NCI-H82 (cell line): ENCODE measurements around the gene SEMA3C.

ENCODE experiments used
- DNase-seq: peaks from one replicate; lab custom pipeline; 2025; lab: John Stamatoyannopoulos, UW

Gene SEMA3C

DNA sequence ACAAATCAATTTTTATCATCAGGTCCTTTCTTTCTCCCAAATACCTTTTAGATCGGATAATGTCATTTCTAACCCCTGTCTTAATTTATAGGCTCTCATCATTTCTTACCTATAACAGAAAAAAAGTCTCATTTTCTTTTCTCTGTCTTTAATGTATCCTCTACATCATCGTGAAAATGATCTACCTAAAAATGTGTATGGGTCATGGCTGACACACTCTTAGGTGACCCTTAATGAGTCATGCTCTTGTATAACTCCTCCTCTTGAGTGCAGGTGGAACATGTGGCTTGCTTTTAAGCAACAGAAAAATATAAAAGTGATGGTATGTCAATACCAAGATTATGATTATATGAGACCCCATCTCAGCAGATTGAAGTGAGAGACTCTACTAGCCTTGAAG, 139.4 kb downstream of the SEMA3C start:
- no peak for DNase-seq

DNA sequence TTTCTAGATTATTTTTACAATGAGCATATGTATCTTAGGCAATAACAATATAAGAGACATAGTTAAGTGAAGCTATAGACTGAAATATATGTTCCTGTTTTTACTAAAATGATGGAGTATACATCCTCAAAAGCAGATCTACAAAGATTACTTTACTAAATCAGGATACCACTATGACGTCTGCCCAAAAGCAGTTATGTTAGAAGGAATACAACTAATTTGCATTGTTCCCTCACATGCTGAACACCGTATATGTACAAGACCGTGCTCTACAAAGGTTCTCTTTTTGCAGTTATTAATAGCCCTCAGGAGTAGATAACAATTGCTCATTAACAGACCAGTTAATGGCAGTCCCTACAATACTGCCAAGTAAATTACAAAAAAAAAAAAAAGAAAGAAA, 143.0 kb downstream of the SEMA3C start:
- DNase-seq: no peak

DNA sequence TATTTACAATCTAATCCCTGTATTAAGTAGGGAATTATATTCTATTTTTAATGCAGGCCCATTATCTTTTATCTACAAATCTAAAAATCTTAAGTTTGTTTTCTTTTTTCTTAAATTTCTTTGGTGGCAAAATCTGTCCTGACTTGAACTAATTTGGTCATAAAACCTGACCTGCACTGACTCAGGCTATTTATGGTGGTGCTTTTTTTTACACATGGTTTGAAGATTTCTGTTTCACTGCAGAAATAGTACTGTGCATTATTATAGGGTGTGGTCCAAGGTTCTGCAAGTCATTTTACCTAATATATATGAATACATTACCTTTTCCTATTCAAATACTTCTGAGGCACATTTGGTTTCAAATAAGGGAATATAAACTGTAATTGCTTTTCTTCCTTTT, 143.4 kb downstream of the SEMA3C start:
- no peak for DNase-seq

DNA sequence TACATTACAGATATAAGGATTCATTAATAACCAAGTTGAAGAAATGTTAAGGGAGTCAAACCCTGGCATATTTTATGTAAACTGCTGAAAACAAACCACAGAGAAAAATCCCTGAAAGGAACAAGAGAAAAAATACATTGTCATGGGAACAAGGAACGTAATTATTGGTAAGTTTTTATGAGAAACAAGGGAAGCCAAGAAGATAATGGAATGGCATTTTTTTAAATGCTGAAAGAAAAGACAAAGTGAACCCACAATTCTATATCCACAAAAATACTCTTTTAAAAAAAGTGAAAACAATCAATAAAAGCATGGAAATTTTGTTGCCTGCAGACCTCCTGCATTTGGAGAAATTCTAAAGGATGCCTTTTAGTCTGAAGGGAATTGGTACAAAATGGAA, 144.0 kb downstream of the SEMA3C start:
- no peak for DNase-seq

DNA sequence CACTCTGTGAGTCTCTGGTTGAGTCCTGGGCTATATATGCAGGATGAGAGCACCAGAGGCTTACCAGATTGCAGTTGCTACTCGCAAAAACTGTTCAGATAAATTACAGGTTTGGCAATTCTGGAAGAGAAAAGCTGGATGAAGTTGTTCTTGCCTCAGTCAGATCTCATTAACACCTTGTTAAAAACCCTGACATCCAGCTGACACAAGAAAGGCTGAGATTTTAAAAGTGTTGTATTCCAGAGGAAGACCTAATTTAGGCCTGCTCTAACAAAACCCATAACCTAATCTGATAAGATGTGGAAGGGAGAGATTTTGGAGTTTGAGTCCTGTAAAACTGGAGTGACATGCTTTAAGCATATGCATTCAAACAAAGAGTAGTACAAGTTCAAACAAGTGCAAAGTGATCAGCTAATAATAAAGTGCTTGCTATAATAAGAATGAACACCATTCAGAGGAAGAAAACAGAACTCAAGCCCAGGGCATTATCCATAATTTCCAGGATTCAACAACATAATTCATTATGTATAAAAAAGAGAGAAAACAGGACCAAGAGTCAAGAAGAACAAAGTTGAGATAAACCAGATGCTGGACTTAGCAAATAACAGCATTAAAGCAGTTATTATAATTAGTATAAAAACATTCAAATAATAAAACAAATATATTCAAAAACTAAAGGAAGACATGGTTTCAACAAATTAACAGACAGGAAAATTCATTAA, 144.9 kb downstream of the SEMA3C start:
- DNase-seq: no peak

DNA sequence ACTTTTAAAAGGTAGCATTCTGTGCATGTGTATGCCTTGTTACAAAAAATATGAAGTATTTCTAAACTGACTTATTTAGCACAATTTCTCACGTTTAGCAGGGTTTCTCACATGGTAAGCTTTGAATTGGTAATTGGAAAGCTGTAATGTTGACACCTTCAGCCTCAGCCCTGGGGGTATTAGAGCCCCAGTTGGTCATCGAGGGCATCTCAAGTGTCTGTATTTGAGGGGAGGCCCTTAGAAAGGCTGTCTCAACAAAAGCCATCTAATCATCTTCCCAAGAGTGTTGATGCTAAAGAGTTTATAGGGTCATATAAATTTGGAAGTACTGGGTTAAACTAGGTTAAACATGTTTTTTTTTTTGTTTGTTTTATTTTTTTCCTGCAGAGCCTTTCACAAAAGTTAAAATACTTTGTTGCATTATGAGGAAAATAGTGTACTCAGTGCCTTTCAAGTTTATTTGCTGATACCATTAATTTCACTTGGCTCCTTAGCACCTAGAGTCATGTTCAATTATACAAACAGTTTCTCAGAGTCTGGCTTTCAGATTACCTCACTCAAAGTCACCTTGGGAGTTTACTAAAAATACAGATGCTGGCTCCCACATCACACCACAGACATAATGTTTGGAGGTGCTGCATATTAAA, 146.4 kb downstream of the SEMA3C start:
- DNase-seq: peak; percentile 48

DNA sequence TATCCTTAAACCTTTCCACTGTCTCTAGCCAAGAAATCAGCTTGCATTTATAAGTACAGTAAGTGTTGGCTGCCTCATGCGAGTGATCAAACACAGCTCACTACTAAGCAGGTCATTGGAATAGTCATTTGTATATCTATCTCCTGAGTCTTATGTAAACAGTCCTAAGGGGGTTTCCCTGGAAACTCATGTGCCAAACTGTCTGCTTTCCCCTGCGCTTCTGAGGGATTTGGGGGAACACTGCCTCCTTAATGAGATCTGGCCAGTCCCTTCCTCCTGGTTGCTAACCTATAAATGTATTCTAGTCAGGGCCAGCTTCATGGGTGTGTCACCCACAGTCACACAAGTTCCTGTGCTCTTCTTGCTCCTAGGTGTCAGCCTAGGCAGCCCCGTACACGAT, 147.3 kb downstream of the SEMA3C start:
- peak; percentile 40 for DNase-seq

DNA sequence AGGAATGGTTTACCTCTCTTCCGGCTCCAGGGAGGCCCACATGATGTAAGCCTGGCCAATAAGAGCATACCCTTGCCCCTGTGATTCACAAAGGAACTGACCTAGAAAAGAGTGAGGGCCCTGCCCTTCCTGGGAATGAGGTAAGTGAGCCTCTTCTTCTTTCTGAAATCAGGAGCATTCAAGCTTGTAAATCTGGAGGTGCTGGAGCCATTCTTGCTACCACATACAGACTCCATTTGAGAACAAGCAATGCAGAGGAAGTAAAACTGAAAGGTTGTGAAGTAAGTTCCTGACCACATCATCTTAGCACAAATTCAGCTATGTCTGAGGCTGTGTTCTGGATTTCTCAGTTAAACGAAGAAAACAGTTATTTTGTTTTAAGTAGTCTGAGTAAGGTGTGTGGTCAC, 148.2 kb downstream of the SEMA3C start:
- no peak for DNase-seq

DNA sequence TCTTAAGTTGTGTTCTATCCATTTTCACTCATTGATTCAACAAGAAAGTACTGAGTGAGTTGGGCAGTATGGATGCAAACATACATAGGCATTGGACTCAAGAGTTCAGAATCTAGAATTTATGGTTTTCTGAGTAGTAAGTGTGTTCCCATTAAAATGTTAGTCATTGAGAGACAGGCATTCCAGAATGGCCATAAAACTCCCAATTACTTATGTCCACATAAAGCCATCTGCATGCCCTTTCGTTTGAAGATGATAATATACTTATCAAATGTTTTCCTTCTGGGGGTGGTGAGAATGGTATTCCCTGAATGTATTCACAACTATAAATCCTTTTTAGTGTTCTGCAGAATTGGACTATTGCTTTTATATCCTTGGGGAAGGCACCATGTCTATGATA, 148.8 kb downstream of the SEMA3C start:
- DNase-seq: no peak

DNA sequence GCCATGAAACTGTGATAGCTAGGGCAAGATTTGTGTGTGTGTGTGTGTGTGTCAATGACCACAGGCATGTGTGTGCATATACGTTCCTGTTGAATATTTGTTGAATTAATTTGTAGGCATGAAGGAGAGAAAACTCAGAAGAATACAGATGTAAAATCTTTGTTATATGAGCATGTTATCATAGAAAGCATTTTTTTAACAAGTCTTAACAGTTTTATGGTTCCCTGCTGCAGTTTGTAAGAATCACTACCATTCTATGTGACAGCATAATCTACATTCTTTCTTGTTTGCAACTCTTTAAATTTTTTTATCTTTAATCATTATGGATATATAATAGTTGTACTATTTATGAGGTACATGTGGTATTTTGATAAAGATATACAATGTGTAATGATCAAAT, 150.1 kb downstream of the SEMA3C start:
- DNase-seq: no peak

DNA sequence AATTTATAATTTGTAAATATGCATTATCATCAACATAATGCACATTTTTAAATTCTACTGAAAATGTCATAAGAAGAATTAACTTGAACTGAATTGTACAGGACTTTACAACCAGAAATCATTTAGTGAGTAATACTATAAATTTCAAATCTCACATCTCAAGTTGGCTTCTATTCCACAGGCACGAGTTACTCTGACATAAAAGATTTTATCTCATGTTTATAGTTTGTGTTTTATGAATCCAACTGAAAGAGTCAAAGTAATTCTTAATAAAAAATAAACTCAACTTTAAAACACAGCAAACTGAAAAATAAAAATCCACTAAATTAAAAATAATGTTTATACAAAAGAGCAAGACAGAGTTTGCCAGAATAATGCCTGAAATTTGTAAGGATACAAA, 151.2 kb downstream of the SEMA3C start:
- no peak for DNase-seq

DNA sequence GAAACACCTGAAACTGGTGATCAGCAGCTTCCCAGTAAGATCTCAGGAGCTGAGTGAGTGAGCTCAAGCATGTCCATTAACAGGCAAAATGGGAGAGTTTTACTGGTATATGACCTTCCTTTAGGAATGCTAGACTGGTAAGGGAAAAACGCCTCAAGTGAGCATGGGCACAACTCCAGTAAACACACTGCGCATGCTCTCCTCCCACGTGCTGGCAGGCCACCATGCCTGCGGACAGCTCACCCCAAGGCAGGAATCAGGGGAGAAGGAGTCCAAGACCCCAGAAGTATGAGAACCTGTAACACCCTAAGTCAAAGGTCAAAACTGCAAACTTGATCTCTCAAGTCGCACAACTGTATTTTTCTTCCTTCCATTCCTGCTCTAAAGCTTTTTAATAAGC, 152.1 kb downstream of the SEMA3C start:
- no peak for DNase-seq

DNA sequence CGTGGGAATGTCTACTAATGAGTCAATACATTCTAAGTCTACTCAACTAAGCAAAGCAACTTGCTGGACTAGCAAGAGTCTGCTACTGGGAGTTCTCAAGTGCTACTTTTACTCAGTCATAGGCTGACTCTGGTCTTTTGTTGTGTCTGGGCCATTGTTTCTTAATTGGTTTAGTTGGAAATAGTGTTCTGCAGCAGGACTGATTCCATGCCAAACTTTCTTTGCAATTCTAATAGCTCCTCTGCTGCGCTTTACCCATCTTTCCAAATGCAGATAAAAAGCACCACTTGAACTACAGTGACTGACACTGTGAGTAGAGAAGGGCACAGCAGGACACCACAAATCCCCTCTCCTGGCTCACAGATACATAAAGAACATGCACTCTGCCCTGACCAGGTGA, 154.7 kb downstream of the SEMA3C start:
- DNase-seq: peak; percentile 34

DNA sequence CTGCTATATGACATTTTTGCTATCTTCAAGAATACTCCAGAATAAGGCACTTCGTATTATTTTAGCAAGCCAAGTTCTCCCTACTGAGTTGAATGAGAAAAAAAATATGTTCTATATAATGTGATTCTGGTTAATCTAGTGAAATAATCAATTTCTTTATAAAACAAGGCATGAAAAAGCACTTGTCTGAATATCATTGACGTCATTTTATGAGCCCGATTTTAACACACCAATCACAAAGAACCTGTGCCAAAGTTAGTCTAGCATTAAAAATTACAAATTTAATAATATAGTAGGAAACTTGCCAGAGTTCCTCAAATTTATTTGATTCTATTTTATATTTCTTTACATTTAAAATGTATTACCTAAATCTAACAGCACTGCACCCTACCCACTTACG, 155.1 kb downstream of the SEMA3C start:
- DNase-seq: no peak

DNA sequence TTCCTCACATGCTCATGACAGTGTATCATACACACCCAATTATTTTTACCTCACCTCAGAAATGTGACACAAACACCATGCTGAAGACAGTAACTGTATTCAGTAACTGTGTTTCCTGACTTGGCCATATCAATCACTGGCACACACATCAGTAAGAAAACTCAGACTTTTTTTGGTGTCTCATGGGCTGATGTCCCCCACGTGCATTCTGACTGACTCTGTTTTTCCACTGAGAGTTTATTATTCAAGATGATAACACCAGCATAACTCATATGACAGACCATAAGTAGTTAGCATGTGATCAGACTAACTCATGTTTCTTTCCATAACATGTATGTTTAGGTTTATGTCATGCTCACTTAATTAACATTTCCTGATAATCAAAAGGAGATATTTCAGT, 155.6 kb downstream of the SEMA3C start:
- no peak for DNase-seq

DNA sequence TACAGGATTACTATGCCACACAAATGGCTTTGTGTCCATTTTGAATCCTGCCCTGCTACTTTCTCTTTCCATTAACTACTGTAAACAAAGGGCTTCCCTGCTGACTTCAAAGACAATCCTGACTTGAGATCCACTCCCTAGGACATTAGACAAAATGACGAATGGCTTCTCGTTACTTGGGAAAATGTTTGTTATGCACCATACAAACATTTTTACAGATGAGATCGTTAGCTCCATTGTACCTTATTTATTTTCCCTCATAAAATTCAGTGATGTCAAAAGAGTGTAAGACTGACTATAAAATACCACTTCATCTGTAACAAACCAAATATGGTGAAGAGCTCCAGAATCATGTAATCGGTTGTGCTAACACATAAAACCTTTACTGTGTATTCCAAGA, 158.6 kb downstream of the SEMA3C start:
- no peak for DNase-seq

DNA sequence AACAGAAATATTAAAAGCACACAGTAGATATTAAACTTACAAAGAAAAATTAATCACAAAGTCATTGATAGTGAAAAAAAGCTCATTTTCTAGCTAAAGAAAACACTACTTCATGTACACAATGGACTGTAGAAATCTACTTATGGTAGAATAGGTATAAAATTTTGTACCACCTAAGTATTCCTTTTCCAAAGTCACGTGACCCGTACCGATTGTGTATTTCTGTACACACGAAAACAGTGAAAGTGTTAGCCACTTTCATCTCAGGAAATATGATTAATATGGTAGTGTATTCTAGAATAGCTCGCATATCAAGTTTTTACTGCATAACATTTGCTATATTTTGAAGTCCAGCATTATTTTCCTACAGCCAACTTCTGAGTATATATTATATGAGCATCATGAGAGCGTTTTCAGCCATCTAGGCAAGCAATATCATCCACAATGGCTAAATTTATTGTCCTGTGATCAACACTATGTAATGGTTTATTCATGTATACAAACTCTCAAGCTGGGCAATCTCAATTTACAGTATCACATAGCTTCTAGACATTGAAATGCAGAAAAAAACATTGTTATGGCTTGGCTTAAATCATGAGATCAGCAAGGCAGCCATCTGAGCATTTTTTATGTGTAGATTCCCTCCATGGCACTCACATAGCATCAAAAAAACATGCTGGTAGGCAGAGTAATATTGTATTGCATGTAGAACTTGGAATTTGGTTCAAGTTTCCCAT, 165.7 kb downstream of the SEMA3C start:
- no peak for DNase-seq

DNA sequence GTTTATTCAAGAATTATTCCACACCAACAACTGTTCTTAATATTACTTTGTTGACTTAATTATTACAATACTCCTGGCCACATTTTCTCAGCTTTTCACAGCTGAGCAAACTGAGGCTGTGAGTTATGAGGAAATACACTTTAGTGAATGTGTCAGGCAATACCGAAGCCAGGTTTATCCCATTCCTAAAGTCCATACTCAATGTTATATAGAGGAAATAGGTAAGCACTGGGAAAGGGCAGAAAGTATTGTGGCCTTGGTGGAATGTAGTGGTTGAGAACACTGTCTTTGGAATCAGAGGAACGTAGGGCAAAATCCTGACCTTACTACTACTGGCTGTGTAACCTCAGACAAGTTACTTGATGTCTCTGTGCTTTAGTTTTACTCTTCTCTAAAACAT, 169.6 kb downstream of the SEMA3C start:
- no peak for DNase-seq

DNA sequence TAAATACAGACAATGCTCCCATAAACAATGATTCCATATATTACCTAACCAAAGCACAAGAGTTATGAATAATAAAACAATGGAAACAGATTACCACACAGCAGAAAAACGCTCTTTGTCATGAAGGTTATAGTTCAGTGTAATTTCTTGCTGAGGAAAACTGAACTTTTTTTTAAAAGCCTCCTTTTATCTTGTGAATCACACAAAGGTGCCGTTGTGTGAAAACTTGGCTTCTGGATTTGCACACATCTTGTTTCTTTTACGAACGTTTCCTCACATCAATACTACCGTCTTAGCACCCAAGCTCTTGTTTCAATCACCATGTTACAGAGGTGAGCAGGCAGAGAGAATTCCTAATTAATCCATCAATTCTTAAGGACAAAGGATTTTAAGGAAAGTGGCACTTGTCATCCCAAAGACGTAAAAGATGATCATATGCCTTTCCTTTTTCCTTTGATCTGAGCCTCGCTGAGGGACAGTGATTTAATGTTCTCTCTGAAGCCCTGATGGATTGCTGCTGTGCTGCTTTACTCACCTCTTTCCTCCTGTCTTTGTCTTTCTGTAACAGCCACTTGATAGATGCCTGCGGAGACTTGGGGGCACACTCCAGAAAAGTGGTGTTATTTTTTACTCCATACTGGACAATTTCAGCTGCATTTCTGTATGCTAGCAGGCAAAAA, 170.3 kb downstream of the SEMA3C start:
- DNase-seq: no peak

DNA sequence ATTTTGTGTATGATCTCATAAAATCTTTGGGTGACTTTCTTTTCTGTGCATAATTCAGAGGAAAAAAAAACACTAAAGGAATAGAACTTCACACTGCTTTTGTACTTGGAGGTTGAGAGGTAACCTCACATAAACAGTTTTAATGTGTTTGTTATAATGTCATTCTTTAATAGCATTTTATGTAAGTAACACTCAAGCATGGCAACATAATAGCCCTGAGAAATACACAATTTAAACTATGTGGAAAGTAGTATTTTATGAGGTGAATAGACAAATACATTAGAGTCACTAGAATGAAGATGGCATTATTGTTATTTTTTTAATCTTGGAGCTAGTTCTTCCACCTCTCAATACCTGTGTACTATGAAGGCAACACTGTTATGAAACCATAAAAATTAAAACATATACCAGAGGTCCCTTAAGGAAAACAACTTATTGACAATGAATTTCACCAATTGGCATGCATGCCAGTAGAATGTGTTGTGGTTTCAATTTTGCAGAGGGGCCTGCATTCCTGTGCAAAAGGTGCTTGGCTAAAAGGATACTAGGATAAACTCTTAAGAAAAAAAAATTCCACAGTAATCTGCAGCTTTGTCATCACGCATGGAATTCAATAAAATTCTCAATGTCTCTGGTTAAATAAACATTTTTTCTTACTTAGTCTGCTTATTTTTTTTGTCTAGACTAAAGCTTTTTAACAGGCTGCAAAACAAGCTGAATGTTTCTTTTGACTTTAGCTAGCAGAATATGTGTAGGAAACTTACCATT, 177.9 kb downstream of the SEMA3C start:
- no peak for DNase-seq

DNA sequence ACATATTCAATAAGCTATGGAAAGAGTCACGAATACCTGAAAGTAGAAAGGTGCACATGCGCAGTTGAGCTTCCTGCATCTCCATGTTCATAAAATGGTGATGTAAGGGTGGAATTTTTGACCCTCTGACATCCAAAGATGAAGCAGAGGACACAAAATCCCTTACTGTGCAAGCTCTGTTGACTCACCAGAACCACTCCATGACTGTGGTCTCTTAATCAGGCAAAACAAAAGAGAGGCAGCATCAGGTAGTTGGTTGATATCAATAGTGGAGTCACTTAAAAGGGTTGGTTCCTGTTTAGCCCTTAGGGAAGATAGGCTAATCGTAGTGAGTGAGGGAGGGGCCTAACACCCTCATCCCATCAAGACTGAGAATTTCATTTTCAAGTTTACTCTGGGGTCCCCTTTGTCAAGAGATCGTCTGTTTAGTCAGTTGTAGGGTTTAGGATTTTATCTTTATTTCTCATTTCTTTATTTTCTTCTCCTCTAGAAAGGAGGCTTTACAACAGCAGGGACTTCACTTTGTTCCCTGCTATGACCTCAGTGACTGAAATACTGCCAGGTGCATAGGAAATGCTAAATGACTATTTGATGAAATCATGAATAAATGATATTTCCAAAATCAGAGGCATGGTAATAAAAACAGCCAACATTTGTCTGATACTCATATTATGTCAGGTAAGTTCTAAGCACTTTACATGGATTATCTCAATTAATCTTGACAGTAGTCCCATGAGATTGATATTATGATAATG, 182.3 kb downstream of the SEMA3C start:
- DNase-seq: peak; percentile 26
